HCT116 (cell line): ENCODE data around the gene PPY. TPM values are rescaled to one million over a fixed set of nuclear protein-coding genes. Genes with fewer than 3 reads are reported as not detected.

ENCODE experiments used
- ATAC-seq: fragments of 200-7000 bp; cut with Tn5 transposase; 2 replicates; pipeline ENCODE4 v1.9.1; 2020; ENCODE audit warnings: mild to moderate bottlenecking, moderate library complexity
- BruUV-seq: library from RNA; stranded (reverse); fragments of 400-500 nt; replicated peaks from 2 replicates; lab custom pipeline; 2021; lab: Mats Ljungman, UMichigan
- CTCF ChIA-PET: fragments of 300-600 bp; sonication (Branson Sonifier 250); formaldehyde crosslinking; loops from one replicate; lab custom pipeline; 2021; ENCODE audit warnings: antibody characterized with exemption; lab: Charles Lee
- POLR2A ChIA-PET: fragments of 300-600, 350-600 bp; sonication (Branson Sonifier 250); formaldehyde crosslinking; loops from one replicate; lab custom pipeline; 2021; ENCODE audit warnings: antibody characterized with exemption; lab: Charles Lee
- RAD21 ChIA-PET, 2 experiments: fragments of 300-600 bp; sonication (Branson Sonifier 250); formaldehyde crosslinking; loops; one replicate each; lab custom pipeline; 2023; ENCODE audit warnings: low total read pairs in 2 of 2; ENCODE audit not compliant: uncharacterized antibody in 2 of 2, unreplicated experiment in 2 of 2, low non-redundant PET in 1 of 2; lab: Charles Lee
- DNase-seq: peaks from one replicate; pipeline ENCODE4 v3.0.0-alpha.2; 2010; ENCODE audit warnings: low read depth, low spot score
- H2AFZ ChIP-seq: fragments of 200-600 bp; shearing (Covaris generic), sonication (generic); 2 replicates; pipeline ENCODE4 v1.6.1; 2017; ENCODE audit warnings: low read depth, mixed run types, mixed read lengths, antibody characterized with exemption, low read length; ENCODE audit not compliant: poor library complexity, severe bottlenecking
- H3K27ac ChIP-seq: 2 replicates; pipeline ENCODE4 v1.5.1; 2012; ENCODE audit warnings: low read depth, low read length
- H3K27me3 ChIP-seq: fragments of 200-600 bp; sonication (generic); 2 replicates; pipeline ENCODE4 v1.6.1; 2016; ENCODE audit warnings: mixed run types, low read length, mixed read lengths; ENCODE audit not compliant: insufficient read depth
- H3K36me3 ChIP-seq, 2 experiments: fragments of 200-500 bp in 1 of 2; fragments of 200-600 bp in 1 of 2; sonication (Bioruptor generic) in 1 of 2; sonication (generic) in 1 of 2; 2 replicates each; pipeline versions ENCODE4 v1.5.1 to v1.6.1; 2014 to 2016; ENCODE audit warnings: low read length in 2 of 2, inconsistent platforms in 1 of 2, mixed read lengths in 1 of 2, mixed run types in 1 of 2; ENCODE audit not compliant: insufficient read depth in 2 of 2, control insufficient read depth in 1 of 2
- H3K4me1 ChIP-seq, 2 experiments: fragments of 200-600 bp in 1 of 2; sonication (generic) in 1 of 2; 2 replicates each; pipeline versions ENCODE4 v1.5.1 to v1.6.1; 2012 to 2017; ENCODE audit warnings: low read length in 2 of 2, inconsistent platforms in 1 of 2, mild to moderate bottlenecking in 1 of 2, mixed read lengths in 1 of 2, mixed run types in 1 of 2, moderate library complexity in 1 of 2; ENCODE audit not compliant: insufficient read depth in 2 of 2, control insufficient read depth in 1 of 2
- H3K4me2 ChIP-seq: fragments of 200-600 bp; sonication (generic); 2 replicates; pipeline ENCODE4 v1.6.1; 2017; ENCODE audit warnings: mixed run types, low read length, mixed read lengths
- H3K4me3 ChIP-seq, 2 experiments: fragments of 200-600 bp in 1 of 2; sonication (generic) in 1 of 2; replicated peaks in 1 of 2; 2 replicates each; pipeline ENCODE4 v1.5.1; 2011 to 2016; ENCODE audit warnings: low read length in 2 of 2, control low read depth in 1 of 2, low read depth in 1 of 2, mild to moderate bottlenecking in 1 of 2, mixed read lengths in 1 of 2, mixed run types in 1 of 2
- H3K79me2 ChIP-seq: fragments of 200-600 bp; sonication (generic); 2 replicates; pipeline ENCODE4 v1.6.1; 2017; ENCODE audit warnings: mild to moderate bottlenecking, mixed run types, low read length, moderate library complexity, mixed read lengths; ENCODE audit not compliant: insufficient read depth
- H3K9ac ChIP-seq: fragments of 200-600 bp; sonication (generic); 2 replicates; pipeline ENCODE4 v1.6.1; 2016; ENCODE audit warnings: low read length, mixed read lengths
- H3K9me2 ChIP-seq: fragments of 200-600 bp; sonication (generic), shearing (Covaris generic); 2 replicates; pipeline ENCODE4 v1.6.1; 2017; ENCODE audit warnings: mixed run types, mild to moderate bottlenecking, moderate library complexity; ENCODE audit not compliant: insufficient read depth
- H3K9me3 ChIP-seq, 2 experiments: fragments of 200-500 bp in 1 of 2; fragments of 200-600 bp in 1 of 2; sonication (Bioruptor generic) in 1 of 2; sonication (generic) in 1 of 2; 2 replicates each; pipeline ENCODE4 v1.6.1; 2014 to 2017; ENCODE audit warnings: low read length in 2 of 2, mixed read lengths in 2 of 2, inconsistent platforms in 1 of 2, low read depth in 1 of 2, mild to moderate bottlenecking in 1 of 2, mixed run types in 1 of 2, moderate library complexity in 1 of 2; ENCODE audit not compliant: control insufficient read depth in 1 of 2, insufficient read depth in 1 of 2
- H4K20me1 ChIP-seq: fragments of 200-600 bp; sonication (generic), shearing (Covaris generic); 2 replicates; pipeline ENCODE4 v1.6.1; 2017; ENCODE audit warnings: mixed run types, mild to moderate bottlenecking, moderate library complexity; ENCODE audit not compliant: insufficient read depth
- CTCF ChIP-seq, 3 experiments: fragments of 200-600 bp in 1 of 3; sonication (generic) in 1 of 3; IDR thresholded peaks in 2 of 3; conservative IDR thresholded peaks in 1 of 3; 2 replicates each; pipeline ENCODE4 v1.5.1; 2012 to 2017; ENCODE audit warnings: low read depth in 2 of 3, low read length in 2 of 3, antibody characterized with exemption in 1 of 3, borderline replicate concordance in 1 of 3, control low read depth in 1 of 3, mild to moderate bottlenecking in 1 of 3, mixed read lengths in 1 of 3, mixed run types in 1 of 3, moderate library complexity in 1 of 3; ENCODE audit not compliant: insufficient read depth in 1 of 3
- EGR1 ChIP-seq: IDR thresholded peaks from 2 replicates; pipeline ENCODE4 v1.6.1; 2012; ENCODE audit warnings: low read depth
- ELF1 ChIP-seq: IDR thresholded peaks from 2 replicates; pipeline ENCODE4 v1.6.1; 2012; ENCODE audit warnings: low read depth, borderline replicate concordance
- EZH2phosphoT487 ChIP-seq: fragments of 200-600 bp; IDR thresholded peaks from 2 replicates; pipeline ENCODE4 v1.6.1; 2018; ENCODE audit warnings: antibody characterized with exemption, borderline replicate concordance
- JUND ChIP-seq: IDR thresholded peaks from 2 replicates; pipeline ENCODE4 v1.6.1; 2012
- MAX ChIP-seq: IDR thresholded peaks from 2 replicates; pipeline ENCODE4 v1.6.1; 2012
- POLR2A ChIP-seq: IDR thresholded peaks from 2 replicates; pipeline ENCODE4 v1.7.0; 2011; ENCODE audit warnings: borderline replicate concordance; ENCODE audit not compliant: insufficient read depth, insufficient read length; ENCODE audit errors: extremely low read depth
- POLR2AphosphoS5 ChIP-seq: IDR thresholded peaks from 2 replicates; pipeline ENCODE4 v1.6.1; 2011; ENCODE audit warnings: mild to moderate bottlenecking, low read depth, low read length, moderate library complexity
- REST ChIP-seq: IDR thresholded peaks from 2 replicates; pipeline ENCODE4 v1.6.1; 2012; ENCODE audit warnings: low read depth
- TCF7L2 ChIP-seq: IDR thresholded peaks from 2 replicates; pipeline ENCODE4 v1.7.0; 2011; ENCODE audit warnings: borderline replicate concordance, inconsistent platforms; ENCODE audit not compliant: insufficient read depth, insufficient read length; ENCODE audit errors: extremely low read depth
- intact Hi-C: fragments of 100-400 bp; cut with micrococcal nuclease; formaldehyde crosslinking; loops from 2 replicates; pipeline ENCODE4 v1.10.0; 2022
- total RNA-seq: library from RNA; stranded (reverse); gene quantifications from one replicate; pipeline ENCODE4 v1.2.1, GENCODE V29; 2021; ENCODE audit not compliant: unreplicated experiment

The PPY gene
- total RNA-seq, 1 experiment from 2014 or later: not detected

GRCh38 chr17:43916385-43916784, 25.9 kb downstream of the PPY start:
- POLR2A ChIA-PET: interaction anchor here (1.0 kb wide), 1 partner anchor 13 kb away, joined by 3 read pairs; no protein-coding TSS in a partner anchor

GRCh38 chr17:43915559-43915958, 26.7 kb downstream of the PPY start:
- ChIA-PET RAD21 (no interaction called here), POLR2A (no interaction called here), CTCF (interaction anchor here (1.8 kb wide), 1 partner anchor 28 kb away, joined by 5 read pairs; no protein-coding TSS in a partner anchor)
- no peak for ATAC-seq
- no peak overlapping the region for H3K27ac ChIP-seq
- no peaks in the 10 kb centered on the region for H4K20me1 ChIP-seq
- no peak overlapping the region for H3K9ac ChIP-seq
- BruUV-seq: no TSS peak
- intact Hi-C loops: no loop called here
- H3K27me3 ChIP-seq: no peaks in the 10 kb centered on the region
- no peaks in the 10 kb centered on the region for H3K9me3 ChIP-seq
- no peak overlapping the region for H3K4me3 ChIP-seq
- no peak overlapping the region for H2AFZ ChIP-seq
- H3K4me2 ChIP-seq: no peak overlapping the region
- no peaks in the 10 kb centered on the region for H3K36me3 ChIP-seq
- no peaks in the 10 kb centered on the region for H3K79me2 ChIP-seq
- TF ChIP-seq REST (no peak), POLR2AphosphoS5 (no peak), TCF7L2 (no peak), ELF1 (no peak), JUND (no peak), MAX (no peak), EZH2phosphoT487 (no peak), POLR2A (no peak), EGR1 (no peak)
- H3K9me2 ChIP-seq: no peaks in the 10 kb centered on the region
- H3K4me1 ChIP-seq: peaks cover 0 to 3% of the 10 kb centered on the region in 2 experiments; a peak in 1 of 4 replicates
- DNase-seq: no peak

More at GRCh38 chr17:43916385-43916784, 25.9 kb downstream of the PPY start:
- no peaks in the 10 kb centered on the region for H3K9me2 ChIP-seq
- H3K4me3 ChIP-seq: no peak overlapping the region
- DNase-seq (no peak), ATAC-seq (no peak)
- H3K27me3 ChIP-seq: no peaks in the 10 kb centered on the region
- ChIA-PET CTCF (interaction anchor here (1.8 kb wide), 1 partner anchor 27 kb away, joined by 5 read pairs; no protein-coding TSS in a partner anchor), RAD21 (no interaction called here)
- 0 out of 6 replicates have a peak, but pooled peaks of 1 of the 3 experiments have one; percentile 6 for TF ChIP-seq CTCF (IDR thresholded peaks at IDR 0.05 in 2 of 3, conservative IDR thresholded peaks at IDR 0.05 in 1 of 3; ENCODE audit: borderline replicate concordance in 1 of 3, insufficient read depth in 1 of 3, low read depth in 2 of 3, low read length in 2 of 3)
- no peak for TF ChIP-seq JUND
- intact Hi-C loops: no loop called here
- no peak overlapping the region for H3K27ac ChIP-seq
- H2AFZ ChIP-seq: no peak overlapping the region
- peaks cover 0 to 3% of the 10 kb centered on the region in 2 experiments; a peak in 1 of 4 replicates for H3K4me1 ChIP-seq
- H3K4me2 ChIP-seq: no peak overlapping the region
- BruUV-seq: no TSS peak
- no peaks in the 10 kb centered on the region for H3K9me3 ChIP-seq
- H3K79me2 ChIP-seq: no peaks in the 10 kb centered on the region
- no peaks in the 10 kb centered on the region for H4K20me1 ChIP-seq
- no peaks in the 10 kb centered on the region for H3K36me3 ChIP-seq
- no peak overlapping the region for H3K9ac ChIP-seq
